ENCODE measurements around the gene RAI1.
A peak's percentile ranks its signal among the peaks of the same experiment; 100 is the strongest.

RAI1 gene

DNA sequence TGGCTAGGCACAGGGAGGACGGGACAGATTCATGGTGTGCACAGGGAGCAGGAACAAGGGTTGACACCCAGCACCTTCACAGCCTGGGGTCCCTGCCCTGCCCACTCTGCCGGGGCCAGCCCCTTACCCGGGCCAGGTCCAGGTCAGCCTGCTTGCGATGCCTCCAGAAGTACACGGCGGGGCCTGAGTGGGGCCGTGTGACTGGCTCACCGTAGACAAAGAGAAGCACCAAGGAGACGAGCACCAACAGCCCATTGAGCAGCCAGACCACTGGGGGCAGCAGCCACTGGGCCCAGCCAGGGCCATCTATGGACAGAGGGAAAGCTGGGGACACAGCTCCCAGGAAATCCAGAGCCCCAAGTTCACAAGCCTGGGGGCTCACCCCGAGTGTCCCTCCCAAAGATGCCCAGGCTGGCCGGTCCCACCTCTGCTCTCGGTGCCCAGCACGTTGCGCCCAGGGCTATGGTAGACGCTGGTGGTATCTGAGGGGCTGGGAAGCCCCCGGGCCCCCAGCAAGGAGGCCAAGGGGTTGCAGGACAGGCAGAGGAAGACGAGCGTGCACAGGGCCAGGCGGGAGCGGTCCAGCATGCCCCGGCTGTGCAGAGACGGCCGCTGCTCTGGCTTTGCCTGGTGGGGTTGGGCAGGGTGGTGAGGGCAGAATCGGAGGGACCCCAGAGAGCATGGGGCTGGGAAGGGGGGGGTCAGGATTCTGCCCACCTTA lies 135.7 kb downstream of the RAI1 start:
- peak overlapping the region in 1 of 2 experiments; percentile 34 for H3K18ac ChIP-seq (ENCODE audit: low read depth in 1 of 2, low read length in 2 of 2)

DNA sequence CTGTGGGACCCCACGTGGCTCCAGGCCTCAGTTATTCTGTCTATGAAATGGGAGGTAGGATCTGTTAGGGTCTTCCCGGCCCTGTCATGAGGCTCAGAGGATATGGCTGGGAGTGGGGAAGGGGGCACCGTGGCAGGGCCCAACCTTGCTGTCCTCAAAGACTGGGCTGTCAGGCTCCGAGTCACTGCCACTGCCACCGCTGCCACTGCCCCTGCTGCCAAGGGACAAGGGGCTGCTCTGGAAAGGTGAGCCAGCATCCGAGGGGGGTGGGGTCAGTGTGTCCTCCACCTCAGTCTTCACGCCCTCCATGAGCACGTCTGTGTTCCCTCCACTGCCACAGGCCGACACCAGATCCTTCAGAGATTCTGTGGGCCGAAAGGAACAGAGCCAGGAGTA lies 136.3 kb downstream of the RAI1 start:
- no peak for DNase-seq
- H3K4me2 ChIP-seq (ENCODE audit: low read length, poor library complexity, severe bottlenecking) = no peak overlapping the region
- no peak overlapping the region for H3K4me3 ChIP-seq (ENCODE audit: insufficient read depth in 1 of 2, low read depth in 1 of 2, low read length in 2 of 2)
- H3K27ac ChIP-seq (ENCODE audit: low read length, poor library complexity, severe bottlenecking) = no peak overlapping the region
- peak overlapping the region; percentile 29 for H4K91ac ChIP-seq (ENCODE audit: low read length)
- H2BK12ac ChIP-seq (ENCODE audit: low read length in 2 of 2) = peak overlapping the region in 1 of 2 experiments; percentile 21
- H2AFZ ChIP-seq (ENCODE audit: low read depth, low read length) = no peak overlapping the region
- peak overlapping the region; percentile 18 for H2AK5ac ChIP-seq (ENCODE audit: low read length, severe bottlenecking)
- peak overlapping the region; percentile 14 for H4K8ac ChIP-seq (ENCODE audit: low read length)
- H3K36me3 ChIP-seq (ENCODE audit: control insufficient read depth in 1 of 2, insufficient read depth in 2 of 2, low read depth in 1 of 2, low read length in 2 of 2) = peaks cover 77 to 85% of the 10 kb centered on the region in 2 experiments
- peak overlapping the region in 1 of 2 experiments; percentile 5 for H3K18ac ChIP-seq (ENCODE audit: low read depth in 1 of 2, low read length in 2 of 2)
- H3K79me1 ChIP-seq (replicated peaks; ENCODE audit: low read length, poor library complexity, severe bottlenecking) = peaks cover 26% of the 10 kb centered on the region
- H3K23ac ChIP-seq (ENCODE audit: low read length in 2 of 2) = no peak overlapping the region
- H3K4ac ChIP-seq (ENCODE audit: low read depth in 1 of 2, low read length in 2 of 2) = no peak overlapping the region
- H3K14ac ChIP-seq (ENCODE audit: low read length in 2 of 2) = peak overlapping the region in 1 of 2 experiments; percentile 35
- no peak overlapping the region for H2BK120ac ChIP-seq (ENCODE audit: low read depth, low read length)
- H3K27me3 ChIP-seq (ENCODE audit: control insufficient read depth in 1 of 2, insufficient read depth in 1 of 2, low read length in 2 of 2) = no peaks in the 10 kb centered on the region
- H3K4me1 ChIP-seq (ENCODE audit: control insufficient read depth, insufficient read depth, low read depth, low read length) = peaks cover 44% of the 10 kb centered on the region
- H3K9ac ChIP-seq (ENCODE audit: low read length) = no peak overlapping the region
- 95% methylated on average over 10 of the region's 10 CpGs for WGBS
- H3K9me3 ChIP-seq (ENCODE audit: control insufficient read depth, low read length) = no peaks in the 10 kb centered on the region
- H2BK15ac ChIP-seq (ENCODE audit: low read depth, poor library complexity, severe bottlenecking) = no peak overlapping the region
- no peak overlapping the region for H2BK5ac ChIP-seq (ENCODE audit: low read depth, low read length, poor library complexity, severe bottlenecking)

More for the DNA sequence above, 135.7 kb downstream of the RAI1 start:
- Histone ChIP-seq H3K4me2 (ENCODE audit: low read length, poor library complexity, severe bottlenecking) (no peak overlapping the region), H2BK12ac (ENCODE audit: low read length in 2 of 2) (peak overlapping the region in 1 of 2 experiments; percentile 42), H3K9ac (ENCODE audit: low read length) (no peak overlapping the region), H3K36me3 (ENCODE audit: control insufficient read depth in 1 of 2, insufficient read depth in 2 of 2, low read depth in 1 of 2, low read length in 2 of 2) (peaks cover 80 to 89% of the 10 kb centered on the region in 2 experiments), H3K4ac (ENCODE audit: low read depth in 1 of 2, low read length in 2 of 2) (no peak overlapping the region), H2AFZ (ENCODE audit: low read depth, low read length) (no peak overlapping the region), H3K4me3 (ENCODE audit: insufficient read depth in 1 of 2, low read depth in 1 of 2, low read length in 2 of 2) (no peak overlapping the region), H3K79me1 (replicated peaks; ENCODE audit: low read length, poor library complexity, severe bottlenecking) (peaks cover 22% of the 10 kb centered on the region), H4K8ac (ENCODE audit: low read length) (no peak overlapping the region), H2BK5ac (ENCODE audit: low read depth, low read length, poor library complexity, severe bottlenecking) (no peak overlapping the region), H3K14ac (ENCODE audit: low read length in 2 of 2) (no peak overlapping the region), H3K9me3 (ENCODE audit: control insufficient read depth, low read length) (no peaks in the 10 kb centered on the region), H3K27me3 (ENCODE audit: control insufficient read depth in 1 of 2, insufficient read depth in 1 of 2, low read length in 2 of 2) (no peaks in the 10 kb centered on the region), H2BK15ac (ENCODE audit: low read depth, poor library complexity, severe bottlenecking) (no peak overlapping the region), H3K27ac (ENCODE audit: low read length, poor library complexity, severe bottlenecking) (no peak overlapping the region), H3K23ac (ENCODE audit: low read length in 2 of 2) (no peak overlapping the region), H3K4me1 (ENCODE audit: control insufficient read depth, insufficient read depth, low read depth, low read length) (peaks cover 46% of the 10 kb centered on the region), H2BK120ac (ENCODE audit: low read depth, low read length) (no peak overlapping the region), H2AK5ac (ENCODE audit: low read length, severe bottlenecking) (no peak overlapping the region), H4K91ac (ENCODE audit: low read length) (peak overlapping the region; percentile 9)
- no peak for DNase-seq
- WGBS = 93% methylated on average over 24 of the region's 24 CpGs

DNA sequence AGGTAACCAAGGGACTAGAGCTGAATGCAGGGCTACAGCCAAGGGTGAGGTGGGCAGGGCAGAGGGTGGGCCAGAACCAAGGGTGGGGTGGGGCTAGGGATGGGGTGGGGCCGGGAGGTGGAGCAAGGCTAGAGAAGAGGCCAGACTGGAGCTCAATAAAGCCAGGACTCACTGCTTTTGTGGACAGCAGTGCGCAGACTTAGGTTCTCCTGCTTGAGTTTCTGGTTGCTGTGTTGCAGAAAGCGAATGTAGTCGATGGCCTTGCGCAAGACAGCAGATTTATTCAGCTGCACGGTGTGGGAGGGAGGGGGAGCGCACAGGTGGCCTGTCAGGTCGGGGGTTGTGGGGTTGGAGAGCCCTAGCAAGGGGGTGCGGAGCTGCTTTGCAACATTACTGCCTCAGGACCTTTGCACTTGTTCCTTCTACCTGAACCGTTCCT lies 136.8 kb downstream of the RAI1 start:
- Histone ChIP-seq H3K18ac (ENCODE audit: low read depth in 1 of 2, low read length in 2 of 2) (peak overlapping the region in 1 of 2 experiments; percentile 53), H3K27me3 (ENCODE audit: control insufficient read depth in 1 of 2, insufficient read depth in 1 of 2, low read length in 2 of 2) (no peaks in the 10 kb centered on the region), H4K91ac (ENCODE audit: low read length) (no peak overlapping the region), H3K27ac (ENCODE audit: low read length, poor library complexity, severe bottlenecking) (no peak overlapping the region), H3K4me2 (ENCODE audit: low read length, poor library complexity, severe bottlenecking) (no peak overlapping the region), H4K8ac (ENCODE audit: low read length) (no peak overlapping the region), H3K4ac (ENCODE audit: low read depth in 1 of 2, low read length in 2 of 2) (no peak overlapping the region), H3K79me1 (replicated peaks; ENCODE audit: low read length, poor library complexity, severe bottlenecking) (peaks cover 29% of the 10 kb centered on the region), H3K23ac (ENCODE audit: low read length in 2 of 2) (no peak overlapping the region), H2BK120ac (ENCODE audit: low read depth, low read length) (no peak overlapping the region), H2BK12ac (ENCODE audit: low read length in 2 of 2) (peak overlapping the region in 1 of 2 experiments; percentile 49), H3K9me3 (ENCODE audit: control insufficient read depth, low read length) (no peaks in the 10 kb centered on the region), H2BK5ac (ENCODE audit: low read depth, low read length, poor library complexity, severe bottlenecking) (no peak overlapping the region), H2BK15ac (ENCODE audit: low read depth, poor library complexity, severe bottlenecking) (no peak overlapping the region), H3K4me1 (ENCODE audit: control insufficient read depth, insufficient read depth, low read depth, low read length) (peaks cover 43% of the 10 kb centered on the region), H2AK5ac (ENCODE audit: low read length, severe bottlenecking) (no peak overlapping the region), H3K4me3 (ENCODE audit: insufficient read depth in 1 of 2, low read depth in 1 of 2, low read length in 2 of 2) (no peak overlapping the region), H3K9ac (ENCODE audit: low read length) (no peak overlapping the region), H3K36me3 (ENCODE audit: control insufficient read depth in 1 of 2, insufficient read depth in 2 of 2, low read depth in 1 of 2, low read length in 2 of 2) (peaks cover 72 to 79% of the 10 kb centered on the region in 2 experiments), H3K14ac (ENCODE audit: low read length in 2 of 2) (peak overlapping the region in 1 of 2 experiments; percentile 61), H2AFZ (ENCODE audit: low read depth, low read length) (no peak overlapping the region)
- DNase-seq = peak; percentile 44
- 85% methylated on average over 9 of the region's 10 CpGs for WGBS

DNA sequence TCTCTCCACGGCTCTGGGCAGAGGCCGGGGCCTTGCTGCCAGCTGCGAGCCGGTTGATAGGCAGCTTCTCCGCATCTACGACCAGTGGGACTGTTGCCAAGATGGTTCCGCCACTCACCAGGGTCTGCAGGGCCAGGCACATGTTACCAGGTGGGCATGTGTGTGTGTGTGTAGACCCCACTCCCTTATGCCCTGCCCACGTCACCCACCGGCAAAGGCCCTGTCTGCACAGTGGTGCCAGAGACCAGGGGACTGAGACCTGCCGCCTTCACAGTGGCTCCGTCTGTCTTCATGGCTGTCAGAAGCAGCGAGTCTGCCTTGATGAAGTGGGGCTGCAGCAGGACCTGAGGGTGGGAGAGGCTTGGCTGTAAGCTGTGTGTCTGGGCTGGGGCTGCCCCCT lies 137.9 kb downstream of the RAI1 start:
- H2BK120ac ChIP-seq (ENCODE audit: low read depth, low read length) = no peak overlapping the region
- no peak overlapping the region for H2BK15ac ChIP-seq (ENCODE audit: low read depth, poor library complexity, severe bottlenecking)
- no peak overlapping the region for H4K8ac ChIP-seq (ENCODE audit: low read length)
- H4K91ac ChIP-seq (ENCODE audit: low read length) = no peak overlapping the region
- DNase-seq = no peak
- no peak overlapping the region for H3K4ac ChIP-seq (ENCODE audit: low read depth in 1 of 2, low read length in 2 of 2)
- H2BK12ac ChIP-seq (ENCODE audit: low read length in 2 of 2) = peak overlapping the region in 1 of 2 experiments; percentile 60
- H3K23ac ChIP-seq (ENCODE audit: low read length in 2 of 2) = no peak overlapping the region
- no peak overlapping the region for H2BK5ac ChIP-seq (ENCODE audit: low read depth, low read length, poor library complexity, severe bottlenecking)
- peak overlapping the region in 1 of 2 experiments; percentile 75 for H3K18ac ChIP-seq (ENCODE audit: low read depth in 1 of 2, low read length in 2 of 2)
- H2AFZ ChIP-seq (ENCODE audit: low read depth, low read length) = no peak overlapping the region
- no peak overlapping the region for H3K4me3 ChIP-seq (ENCODE audit: insufficient read depth in 1 of 2, low read depth in 1 of 2, low read length in 2 of 2)
- no peak overlapping the region for H3K14ac ChIP-seq (ENCODE audit: low read length in 2 of 2)
- 98% methylated on average over 11 of the region's 12 CpGs for WGBS
- no peak overlapping the region for H3K4me2 ChIP-seq (ENCODE audit: low read length, poor library complexity, severe bottlenecking)
- no peak overlapping the region for H3K9ac ChIP-seq (ENCODE audit: low read length)
- peaks cover 33% of the 10 kb centered on the region for H3K79me1 ChIP-seq (replicated peaks; ENCODE audit: low read length, poor library complexity, severe bottlenecking)
- no peak overlapping the region for H2AK5ac ChIP-seq (ENCODE audit: low read length, severe bottlenecking)
- peaks cover 62 to 69% of the 10 kb centered on the region in 2 experiments for H3K36me3 ChIP-seq (ENCODE audit: control insufficient read depth in 1 of 2, insufficient read depth in 2 of 2, low read depth in 1 of 2, low read length in 2 of 2)
- H3K9me3 ChIP-seq (ENCODE audit: control insufficient read depth, low read length) = no peaks in the 10 kb centered on the region
- H3K27ac ChIP-seq (ENCODE audit: low read length, poor library complexity, severe bottlenecking) = no peak overlapping the region
- H3K4me1 ChIP-seq (ENCODE audit: control insufficient read depth, insufficient read depth, low read depth, low read length) = peaks cover 46% of the 10 kb centered on the region
- H3K27me3 ChIP-seq (ENCODE audit: control insufficient read depth in 1 of 2, insufficient read depth in 1 of 2, low read length in 2 of 2) = no peaks in the 10 kb centered on the region
